Measurements from ENCODE around the gene RHBDL1.

The RHBDL1 gene

GRCh38 chr16:722835-723633 lies 47.6 kb downstream of the RHBDL1 start:
- DNase-seq: no peak

- no peak for DNase-seq
Observed at GRCh38 chr16:723695-724094, 48.2 kb downstream of the RHBDL1 start.

DNA sequence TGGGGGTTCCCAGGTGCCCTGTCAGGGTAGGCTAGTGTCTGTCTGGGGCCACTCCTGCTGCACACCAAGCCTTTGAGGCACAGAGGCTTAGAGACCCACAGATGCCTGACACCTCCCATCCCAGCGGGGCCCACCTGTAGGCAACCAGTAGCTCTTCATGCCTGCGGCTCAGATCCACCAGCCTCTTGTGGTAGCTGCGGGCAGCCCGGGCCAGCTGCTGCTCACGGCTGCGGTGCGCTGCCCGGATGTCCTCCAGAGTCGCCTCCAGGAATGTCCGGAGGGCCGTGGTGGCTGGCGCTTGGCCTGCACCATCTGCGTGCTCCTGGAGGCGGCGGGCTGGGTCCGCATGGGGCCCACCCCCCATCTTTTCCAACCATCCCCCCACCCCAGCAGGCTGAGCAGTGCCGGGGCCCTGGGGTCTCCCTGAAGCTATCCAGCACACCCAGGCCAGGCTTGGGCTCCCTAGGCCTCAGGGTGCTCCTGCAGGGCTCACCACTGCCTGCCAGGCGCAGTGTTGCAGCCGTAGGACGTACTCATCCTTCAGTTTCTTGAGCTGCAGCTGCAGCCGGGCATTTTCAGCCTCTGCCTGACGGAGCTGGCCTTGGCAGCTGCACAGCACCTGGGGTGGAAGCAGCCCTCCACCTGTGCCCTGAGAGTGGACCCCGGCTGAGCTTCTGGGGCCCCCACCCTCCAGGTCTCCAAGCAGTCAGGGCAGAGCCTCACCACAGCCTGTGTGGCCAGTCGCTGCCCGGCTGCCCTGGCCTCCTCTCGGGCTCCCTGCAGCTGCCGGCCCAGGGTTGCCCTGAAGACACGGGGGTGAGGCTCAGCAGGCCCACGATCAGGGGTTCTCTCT lies 48.9 kb downstream of the RHBDL1 start:
- no peak for DNase-seq

GRCh38 chr16:725041-725376 lies 49.5 kb downstream of the RHBDL1 start:
- no peak for DNase-seq

DNA sequence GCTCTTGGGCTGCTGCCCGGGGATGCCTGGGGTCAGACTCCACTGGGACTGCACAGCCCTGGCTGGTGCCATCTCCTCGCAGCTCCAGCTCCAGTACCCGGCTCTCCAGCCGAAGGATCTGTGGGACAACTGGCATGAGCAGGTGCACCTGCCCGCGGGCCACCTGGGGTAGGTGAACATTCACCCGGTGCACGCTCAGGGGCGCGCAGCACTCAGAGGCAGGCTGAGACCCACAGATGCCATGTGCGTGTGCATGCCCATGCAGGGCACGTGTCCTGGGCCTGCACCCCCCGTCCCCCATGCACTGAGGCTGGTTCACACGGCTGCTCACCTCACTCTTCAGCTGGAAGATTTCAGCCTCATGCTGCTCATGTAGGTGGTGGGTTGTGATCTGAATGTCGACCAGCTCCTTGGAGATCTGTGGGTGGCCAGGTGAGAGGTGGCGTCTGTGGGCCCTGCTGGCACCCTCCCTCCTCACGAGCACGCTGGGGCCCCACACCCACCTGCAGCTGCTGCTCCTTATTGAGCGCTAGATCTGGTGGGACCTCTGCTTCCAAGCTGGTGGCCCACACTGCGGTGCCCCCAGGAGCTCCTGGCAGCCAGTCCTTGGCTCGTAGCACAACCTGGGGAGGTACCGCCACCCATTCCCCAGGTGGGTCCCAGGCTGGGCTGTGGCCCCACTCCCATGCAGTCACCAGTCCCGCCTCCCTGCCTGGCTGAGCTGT lies 50.2 kb downstream of the RHBDL1 start:
- DNase-seq: no peak

DNA sequence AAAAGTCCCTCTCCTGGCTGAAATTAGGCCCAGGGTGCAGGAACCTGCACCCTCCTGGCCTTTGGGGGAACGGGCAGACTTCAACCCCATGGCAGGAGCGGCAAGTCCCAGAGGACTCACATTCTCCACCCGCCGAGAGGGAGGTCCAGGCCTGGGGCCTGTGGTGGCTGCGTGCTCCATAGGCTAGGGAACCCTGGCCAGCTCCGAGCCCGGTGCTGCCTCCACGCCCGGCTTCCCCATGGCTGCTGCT lies 50.6 kb downstream of the RHBDL1 start:
- DNase-seq: no peak

DNA sequence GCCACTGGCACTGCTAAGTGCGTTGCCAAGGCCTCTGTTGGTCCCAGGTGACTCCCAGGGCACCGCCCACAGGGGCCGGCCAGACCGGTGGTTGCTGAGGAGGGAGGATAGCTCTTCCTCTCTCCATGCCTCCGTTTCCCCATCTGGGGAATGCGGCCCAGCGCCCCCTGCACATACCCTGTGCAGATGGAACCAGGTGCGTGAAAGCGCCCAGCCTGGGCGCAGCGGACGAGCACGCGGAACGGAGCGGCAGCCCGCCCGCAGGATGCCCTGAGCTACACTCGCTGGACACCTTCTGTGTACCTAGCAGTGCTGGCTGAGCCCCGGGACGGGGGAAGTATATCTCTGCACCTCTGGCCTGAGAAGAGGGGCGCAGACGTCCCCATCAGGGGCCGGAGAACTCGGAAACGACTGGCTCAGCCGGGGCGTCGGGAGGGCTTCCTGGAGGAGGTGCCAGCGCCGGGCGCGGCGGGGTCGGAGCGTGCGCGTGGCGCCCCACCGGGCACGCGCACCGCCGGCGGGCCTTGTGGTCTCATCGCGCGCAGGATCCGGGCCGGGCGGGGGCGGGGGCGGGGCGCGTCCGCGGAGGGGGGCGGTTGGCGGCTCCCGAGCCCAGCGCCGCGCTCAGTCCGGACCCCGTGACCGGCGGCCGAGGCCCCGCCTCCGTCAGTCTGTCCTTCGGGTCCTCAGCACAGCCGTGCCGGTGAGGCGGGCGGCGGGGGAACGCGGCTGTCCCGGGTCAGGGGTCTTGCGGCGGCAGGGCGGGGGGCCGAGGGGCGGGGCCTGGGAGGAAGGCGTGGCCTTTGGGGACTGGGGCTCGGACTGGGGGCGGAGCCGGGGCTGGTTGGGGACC lies 51.2 kb downstream of the RHBDL1 start, which contains the start of the genes CCDC78 and HAGHL:
Gene CCDC78, minus strand, starts transcription at position 6 of the 853 bp plus-strand sequence. CDS start 76 bp downstream, outside the sequence.
Gene HAGHL, plus strand, starts transcription at position 669 of the 853 bp plus-strand sequence. CDS start 404 bp downstream, outside the sequence.
- no peak for DNase-seq

DNA sequence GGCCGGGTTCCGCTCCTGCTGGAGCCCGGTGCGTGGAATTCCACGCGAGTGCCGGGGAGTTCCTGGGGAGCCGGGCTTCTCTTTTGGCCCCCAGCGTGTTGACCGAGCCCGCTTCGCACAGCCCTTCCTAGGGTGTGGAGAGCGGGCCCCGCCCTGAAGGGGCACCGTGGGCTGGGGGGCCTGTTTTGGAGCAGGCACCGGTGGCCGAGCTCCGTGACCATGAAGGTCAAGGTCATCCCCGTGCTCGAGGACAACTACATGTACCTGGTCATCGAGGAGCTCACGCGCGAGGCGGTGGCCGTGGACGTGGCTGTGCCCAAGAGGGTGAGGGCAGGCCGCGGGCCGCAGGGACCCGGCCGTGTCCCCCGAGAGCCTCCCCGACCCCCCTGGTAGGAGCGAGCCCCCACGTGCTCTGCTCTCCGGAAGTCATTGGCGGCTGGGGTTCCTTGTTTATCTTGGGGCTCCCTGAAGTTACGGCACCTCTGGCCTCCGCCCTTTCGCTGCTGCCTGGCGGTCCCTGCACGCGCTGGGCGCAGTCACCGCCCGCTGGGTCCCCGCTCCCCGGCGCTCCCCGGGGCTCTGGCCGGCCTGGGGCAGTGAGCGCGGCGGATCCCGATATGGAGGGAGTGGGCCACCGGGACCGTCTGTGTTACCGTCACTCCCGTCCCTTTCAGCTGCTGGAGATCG lies 52.0 kb downstream of the RHBDL1 start:
- DNase-seq: no peak
